ENCODE measurements around the gene EFR3B.

GRCh38 chr2:25001325-25001637, 40.6 kb upstream of the EFR3B start:
- no peak for TF ChIP-seq MAX (IDR thresholded peaks at IDR 0.05; ENCODE audit: low read depth, low read length)
- TF ChIP-seq, protein P1, sequence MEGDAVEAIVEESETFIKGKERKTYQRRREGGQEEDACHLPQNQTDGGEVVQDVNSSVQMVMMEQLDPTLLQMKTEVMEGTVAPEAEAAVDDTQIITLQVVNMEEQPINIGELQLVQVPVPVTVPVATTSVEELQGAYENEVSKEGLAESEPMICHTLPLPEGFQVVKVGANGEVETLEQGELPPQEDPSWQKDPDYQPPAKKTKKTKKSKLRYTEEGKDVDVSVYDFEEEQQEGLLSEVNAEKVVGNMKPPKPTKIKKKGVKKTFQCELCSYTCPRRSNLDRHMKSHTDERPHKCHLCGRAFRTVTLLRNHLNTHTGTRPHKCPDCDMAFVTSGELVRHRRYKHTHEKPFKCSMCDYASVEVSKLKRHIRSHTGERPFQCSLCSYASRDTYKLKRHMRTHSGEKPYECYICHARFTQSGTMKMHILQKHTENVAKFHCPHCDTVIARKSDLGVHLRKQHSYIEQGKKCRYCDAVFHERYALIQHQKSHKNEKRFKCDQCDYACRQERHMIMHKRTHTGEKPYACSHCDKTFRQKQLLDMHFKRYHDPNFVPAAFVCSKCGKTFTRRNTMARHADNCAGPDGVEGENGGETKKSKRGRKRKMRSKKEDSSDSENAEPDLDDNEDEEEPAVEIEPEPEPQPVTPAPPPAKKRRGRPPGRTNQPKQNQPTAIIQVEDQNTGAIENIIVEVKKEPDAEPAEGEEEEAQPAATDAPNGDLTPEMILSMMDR (IDR thresholded peaks at IDR 0.05; ENCODE audit: low read depth, low read length), result no peak

Measured in NB4 (cell line).